OCI-LY1 (cell line): ENCODE measurements around the gene INKA1.
A peak's percentile ranks its signal among the peaks of the same experiment; 100 is the strongest.

Source experiments
- H2AFZ ChIP-seq: fragments of 200-600 bp; sonication (generic), shearing (Covaris generic); 2 replicates; pipeline ENCODE4 v1.6.0; 2014; ENCODE audit warnings: antibody characterized with exemption, mild to moderate bottlenecking, low read length
- H3F3A ChIP-seq: fragments of 200-600 bp; sonication (generic), shearing (Covaris generic); 2 replicates; pipeline ENCODE4 v1.6.0; 2014; ENCODE audit warnings: mild to moderate bottlenecking, antibody characterized with exemption, low read length, moderate library complexity; ENCODE audit not compliant: insufficient read depth
- H3K27ac ChIP-seq: fragments of 200-600 bp; sonication (generic); 2 replicates; pipeline ENCODE4 v1.5.1; 2014; ENCODE audit warnings: low read length, mixed run types, mild to moderate bottlenecking, low read depth; ENCODE audit not compliant: poor library complexity, severe bottlenecking
- H3K27me3 ChIP-seq: fragments of 200-600 bp; sonication (generic); 2 replicates; pipeline ENCODE4 v1.6.0; 2014; ENCODE audit warnings: antibody characterized with exemption, mild to moderate bottlenecking, low read length, moderate library complexity; ENCODE audit not compliant: insufficient read depth
- H3K36me3 ChIP-seq: fragments of 200-600 bp; sonication (generic); 2 replicates; pipeline ENCODE4 v1.6.1; 2014; ENCODE audit warnings: mild to moderate bottlenecking, antibody characterized with exemption, low read length, moderate library complexity, mixed read lengths; ENCODE audit not compliant: insufficient read depth
- H3K4me1 ChIP-seq: fragments of 200-600 bp; sonication (generic); 2 replicates; pipeline ENCODE4 v1.5.1; 2014; ENCODE audit warnings: mild to moderate bottlenecking, low read length, moderate library complexity; ENCODE audit not compliant: insufficient read depth, severe bottlenecking
- H3K4me2 ChIP-seq: fragments of 200-600 bp; sonication (generic), shearing (Covaris generic); 2 replicates; pipeline ENCODE4 v1.6.1; 2014; ENCODE audit warnings: low read length
- H3K4me3 ChIP-seq: fragments of 200-600 bp; sonication (generic); 2 replicates; pipeline ENCODE4 v1.5.1; 2014; ENCODE audit warnings: low read length, low read depth, mild to moderate bottlenecking, mixed read lengths; ENCODE audit not compliant: poor library complexity, severe bottlenecking
- H3K79me2 ChIP-seq: fragments of 200-600 bp; shearing (Covaris generic); 2 replicates; pipeline ENCODE4 v1.6.1; 2016; ENCODE audit warnings: mixed run types, low read length, mixed read lengths; ENCODE audit not compliant: insufficient read depth
- H3K9ac ChIP-seq: fragments of 200-600 bp; sonication (generic), shearing (Covaris generic); 2 replicates; pipeline ENCODE4 v1.6.1; 2014; ENCODE audit warnings: mild to moderate bottlenecking, low read length, mixed read lengths
- H3K9me2 ChIP-seq: fragments of 200-600 bp; sonication (generic), shearing (Covaris generic); 2 replicates; pipeline ENCODE4 v1.6.1; 2014; ENCODE audit warnings: low read depth, mild to moderate bottlenecking, low read length, mixed read lengths
- H3K9me3 ChIP-seq: fragments of 200-600 bp; shearing (Covaris generic); 2 replicates; pipeline ENCODE4 v1.6.1; 2014; ENCODE audit warnings: low read length, mixed read lengths
- H4K20me1 ChIP-seq: fragments of 200-600 bp; sonication (generic), shearing (Covaris generic); 2 replicates; pipeline ENCODE4 v1.6.0; 2016; ENCODE audit warnings: mild to moderate bottlenecking, low read length; ENCODE audit not compliant: insufficient read depth
- CTCF ChIP-seq: fragments of 200-600 bp; sonication (generic), shearing (Covaris generic); IDR thresholded peaks from 2 replicates; pipeline ENCODE4 v1.5.1; 2017; ENCODE audit warnings: mild to moderate bottlenecking, antibody characterized with exemption, low read length, moderate library complexity, mixed read lengths
- EZH2 ChIP-seq: fragments of 200-600 bp; sonication (generic), shearing (Covaris generic); IDR thresholded peaks from 2 replicates; pipeline ENCODE4 v1.8.0; 2017; ENCODE audit warnings: borderline replicate concordance, mixed run types, mild to moderate bottlenecking, antibody characterized with exemption, low read length, moderate library complexity, mixed read lengths

INKA1 gene

GRCh38 chr3:49804141-49805041, 1.3 kb downstream of the INKA1 start:
- no peak overlapping the region for H2AFZ ChIP-seq
- H3K79me2 ChIP-seq: no peaks in the 10 kb centered on the region

GRCh38 chr3:49805367-49805782, 2.3 kb downstream of the INKA1 start:
- peaks cover 25% of the 10 kb centered on the region for H3K4me1 ChIP-seq
- no peaks in the 10 kb centered on the region for H3K9me3 ChIP-seq
- TF ChIP-seq EZH2: no peak
- TF ChIP-seq CTCF: no peak
- H4K20me1 ChIP-seq: no peaks in the 10 kb centered on the region
- no peak overlapping the region for H3K4me2 ChIP-seq
- H3K27me3 ChIP-seq: no peaks in the 10 kb centered on the region
- H3K27ac ChIP-seq: no peak overlapping the region
- no peak overlapping the region for H2AFZ ChIP-seq
- no peaks in the 10 kb centered on the region for H3K79me2 ChIP-seq
- H3K4me3 ChIP-seq: no peak overlapping the region
- no peaks in the 10 kb centered on the region for H3F3A ChIP-seq
- H3K9ac ChIP-seq: no peak overlapping the region
- no peaks in the 10 kb centered on the region for H3K36me3 ChIP-seq
- no peaks in the 10 kb centered on the region for H3K9me2 ChIP-seq

More at GRCh38 chr3:49804141-49805041, 1.3 kb downstream of the INKA1 start:
- H3K36me3 ChIP-seq: no peaks in the 10 kb centered on the region
- H3K9me2 ChIP-seq: no peaks in the 10 kb centered on the region
- H3F3A ChIP-seq: no peaks in the 10 kb centered on the region
- H3K9ac ChIP-seq: no peak overlapping the region; the same call in 1 of the 2 replicates
- H3K4me1 ChIP-seq: peaks cover 25% of the 10 kb centered on the region
- H3K4me3 ChIP-seq: peak overlapping the region; percentile 76
- no peaks in the 10 kb centered on the region for H4K20me1 ChIP-seq
- TF ChIP-seq CTCF: no peak
- no peak for TF ChIP-seq EZH2
- H3K27ac ChIP-seq: no peak overlapping the region
- H3K4me2 ChIP-seq: peak overlapping the region; percentile 89; the same call in 1 of the 2 replicates
- H3K27me3 ChIP-seq: no peaks in the 10 kb centered on the region
- H3K9me3 ChIP-seq: no peaks in the 10 kb centered on the region

- H3K9ac ChIP-seq: no peak overlapping the region
- no peaks in the 10 kb centered on the region for H3K79me2 ChIP-seq
- no peak overlapping the region for H3K4me2 ChIP-seq
- no peaks in the 10 kb centered on the region for H3F3A ChIP-seq
- no peaks in the 10 kb centered on the region for H3K9me3 ChIP-seq
- H3K9me2 ChIP-seq: no peaks in the 10 kb centered on the region
- H4K20me1 ChIP-seq: no peaks in the 10 kb centered on the region
- H3K4me3 ChIP-seq: no peak overlapping the region
- peaks cover 25% of the 10 kb centered on the region for H3K4me1 ChIP-seq
- no peak for TF ChIP-seq CTCF
- no peak for TF ChIP-seq EZH2
- no peaks in the 10 kb centered on the region for H3K27me3 ChIP-seq
- no peak overlapping the region for H3K27ac ChIP-seq
- no peaks in the 10 kb centered on the region for H3K36me3 ChIP-seq
- no peak overlapping the region for H2AFZ ChIP-seq
Measured at GRCh38 chr3:49805897-49806701, 3.0 kb downstream of the INKA1 start.
